SH-SY5Y (cell line): ENCODE data around the gene SRRM3.

Experiments
- GATA2 ChIP-seq: IDR thresholded peaks from 2 replicates; pipeline ENCODE4 v1.6.1; 2011; ENCODE audit warnings: mild to moderate bottlenecking, low read depth, low read length
- GATA3 ChIP-seq: IDR thresholded peaks from 2 replicates; pipeline ENCODE4 v1.6.1; 2011; ENCODE audit warnings: low read depth, mild to moderate bottlenecking, low read length, moderate library complexity

Gene SRRM3

GRCh38 chr7:76244781-76245391 lies 43.2 kb downstream of the SRRM3 start:
- TF ChIP-seq GATA2 (0 out of 2 replicates have a peak, but pooled peaks have one; percentile 5), GATA3 (no peak)

- no peak for TF ChIP-seq GATA3
- TF ChIP-seq GATA2: no peak
Observed at GRCh38 chr7:76246804-76247389, 45.2 kb downstream of the SRRM3 start.

GRCh38 chr7:76247938-76248337 lies 46.2 kb downstream of the SRRM3 start:
- TF ChIP-seq GATA3 (no peak), GATA2 (no peak)

- TF ChIP-seq GATA3 (no peak), GATA2 (no peak)
Observed at GRCh38 chr7:76252021-76252420, 50.3 kb downstream of the SRRM3 start.

- no peak for TF ChIP-seq GATA2
- TF ChIP-seq GATA3: no peak
Observed at GRCh38 chr7:76254781-76255180, 53.1 kb downstream of the SRRM3 start.

GRCh38 chr7:76257973-76258372 lies 56.3 kb downstream of the SRRM3 start:
- TF ChIP-seq GATA3 (no peak), GATA2 (no peak)

GRCh38 chr7:76259124-76260093 lies 57.7 kb downstream of the SRRM3 start:
- TF ChIP-seq GATA2 (no peak), GATA3 (no peak)

GRCh38 chr7:76260171-76260703 lies 58.5 kb downstream of the SRRM3 start:
- no peak for TF ChIP-seq GATA3
- TF ChIP-seq GATA2: no peak

- TF ChIP-seq GATA2 (no peak), GATA3 (no peak)
Observed at GRCh38 chr7:76261329-76261728, 59.6 kb downstream of the SRRM3 start.

- TF ChIP-seq GATA3: no peak
- no peak for TF ChIP-seq GATA2
Observed at GRCh38 chr7:76261931-76262330, 60.2 kb downstream of the SRRM3 start.

- TF ChIP-seq GATA2 (no peak), GATA3 (no peak)
Observed at GRCh38 chr7:76262683-76263402, 61.1 kb downstream of the SRRM3 start.

GRCh38 chr7:76265299-76265698 lies 63.6 kb downstream of the SRRM3 start:
- TF ChIP-seq GATA3 (no peak), GATA2 (no peak)

GRCh38 chr7:76267107-76267893 lies 65.6 kb downstream of the SRRM3 start:
- TF ChIP-seq GATA2: no peak
- no peak for TF ChIP-seq GATA3

- TF ChIP-seq GATA3: no peak
- TF ChIP-seq GATA2: no peak
Observed at GRCh38 chr7:76267894-76268183, 66.1 kb downstream of the SRRM3 start.
